B cell (primary cell): ENCODE results near the gene MEIS2.

Source experiments
- EZH2 ChIP-seq: IDR thresholded peaks from 2 replicates; pipeline ENCODE4 v1.6.1; 2012; ENCODE audit warnings: borderline replicate concordance, low read depth, mild to moderate bottlenecking, moderate library complexity, low read length; ENCODE audit not compliant: insufficient read depth, poor library complexity, severe bottlenecking
- TF ChIP-seq, protein P1 (sequence below): fragments of 200-600 bp; IDR thresholded peaks from one replicate; pipeline ENCODE4 v1.8.0; 2022; ENCODE audit warnings: antibody characterized with exemption, mild to moderate bottlenecking

DNA sequence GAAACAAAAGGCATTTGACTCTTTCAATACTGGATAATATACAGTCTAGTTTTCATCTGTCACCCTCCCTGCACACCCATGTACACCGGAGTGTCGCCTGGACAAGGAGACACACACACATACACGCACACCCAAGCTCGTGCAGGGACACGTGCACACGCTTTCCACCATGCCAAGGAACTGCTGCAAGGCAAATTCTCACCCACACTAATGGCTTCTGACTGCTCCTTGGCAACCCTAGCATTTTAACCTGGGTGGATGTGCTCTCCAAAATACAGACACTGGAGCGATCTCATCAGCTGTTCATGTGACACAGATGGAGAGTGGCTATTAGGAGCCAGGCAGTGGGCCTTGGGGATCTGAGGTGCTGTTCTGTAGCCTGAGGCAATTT, 61.6 kb downstream of the MEIS2 start:
- TF ChIP-seq, protein P1, sequence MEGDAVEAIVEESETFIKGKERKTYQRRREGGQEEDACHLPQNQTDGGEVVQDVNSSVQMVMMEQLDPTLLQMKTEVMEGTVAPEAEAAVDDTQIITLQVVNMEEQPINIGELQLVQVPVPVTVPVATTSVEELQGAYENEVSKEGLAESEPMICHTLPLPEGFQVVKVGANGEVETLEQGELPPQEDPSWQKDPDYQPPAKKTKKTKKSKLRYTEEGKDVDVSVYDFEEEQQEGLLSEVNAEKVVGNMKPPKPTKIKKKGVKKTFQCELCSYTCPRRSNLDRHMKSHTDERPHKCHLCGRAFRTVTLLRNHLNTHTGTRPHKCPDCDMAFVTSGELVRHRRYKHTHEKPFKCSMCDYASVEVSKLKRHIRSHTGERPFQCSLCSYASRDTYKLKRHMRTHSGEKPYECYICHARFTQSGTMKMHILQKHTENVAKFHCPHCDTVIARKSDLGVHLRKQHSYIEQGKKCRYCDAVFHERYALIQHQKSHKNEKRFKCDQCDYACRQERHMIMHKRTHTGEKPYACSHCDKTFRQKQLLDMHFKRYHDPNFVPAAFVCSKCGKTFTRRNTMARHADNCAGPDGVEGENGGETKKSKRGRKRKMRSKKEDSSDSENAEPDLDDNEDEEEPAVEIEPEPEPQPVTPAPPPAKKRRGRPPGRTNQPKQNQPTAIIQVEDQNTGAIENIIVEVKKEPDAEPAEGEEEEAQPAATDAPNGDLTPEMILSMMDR = no peak
- TF ChIP-seq EZH2 = no peak
